ENCODE data around the gene SESN3. TPM values are rescaled to one million over a fixed set of nuclear protein-coding genes. Genes with fewer than 3 reads are reported as not detected.

Gene SESN3
- total RNA-seq, 1 experiment from 2014 or later: 4.9 TPM

GRCh38 chr11:95268391-95268790, 37.4 kb upstream of the SESN3 start:
- peaks cover 4% of the 10 kb centered on the region for H3K27me3 ChIP-seq (replicated peaks; ENCODE audit: insufficient read depth, low read depth, low read length, poor library complexity)
- BruUV-seq (replicated peaks): no TSS peak
- no peaks in the 10 kb centered on the region for H3K9me3 ChIP-seq (ENCODE audit: low read depth, low read length, poor library complexity, severe bottlenecking)
- ChIA-PET CTCF (no interaction called here), POLR2A (ENCODE audit: low non-redundant PET) (no interaction called here)
- H3K4me1 ChIP-seq (ENCODE audit: insufficient read depth, low read length, poor library complexity, severe bottlenecking): no peaks in the 10 kb centered on the region
- H3K27ac ChIP-seq (ENCODE audit: low read depth, low read length, poor library complexity, severe bottlenecking): no peak overlapping the region
- no peaks in the 10 kb centered on the region for H3K36me3 ChIP-seq (ENCODE audit: insufficient read depth, low read length, poor library complexity, severe bottlenecking)
- H3K4me3 ChIP-seq (ENCODE audit: low read depth, low read length, poor library complexity, severe bottlenecking): no peak overlapping the region
- TF ChIP-seq EZH2 (IDR thresholded peaks at IDR 0.05; ENCODE audit: borderline replicate concordance, low read depth, low read length, poor library complexity, severe bottlenecking): no peak
- TF ChIP-seq CTCF (conservative IDR thresholded peaks at IDR 0.05; ENCODE audit: low read depth, low read length): no peak
- no peak for DNase-seq (ENCODE audit: low spot score)
- intact Hi-C loops (cut with micrococcal nuclease; ENCODE audit: unreplicated experiment): no loop called here

- Histone ChIP-seq H3K27ac (ENCODE audit: low read depth, low read length, poor library complexity, severe bottlenecking) (no peak overlapping the region), H3K36me3 (ENCODE audit: insufficient read depth, low read length, poor library complexity, severe bottlenecking) (no peaks in the 10 kb centered on the region), H3K4me1 (ENCODE audit: insufficient read depth, low read length, poor library complexity, severe bottlenecking) (no peaks in the 10 kb centered on the region), H3K27me3 (replicated peaks; ENCODE audit: insufficient read depth, low read depth, low read length, poor library complexity) (peaks cover 4% of the 10 kb centered on the region), H3K9me3 (ENCODE audit: low read depth, low read length, poor library complexity, severe bottlenecking) (no peaks in the 10 kb centered on the region), H3K4me3 (ENCODE audit: low read depth, low read length, poor library complexity, severe bottlenecking) (no peak overlapping the region)
- CTCF ChIA-PET: no interaction called here
- no peak for DNase-seq (ENCODE audit: low spot score)
- no peak for TF ChIP-seq EZH2 (IDR thresholded peaks at IDR 0.05; ENCODE audit: borderline replicate concordance, low read depth, low read length, poor library complexity, severe bottlenecking)
- TF ChIP-seq CTCF (conservative IDR thresholded peaks at IDR 0.05; ENCODE audit: low read depth, low read length): no peak
- intact Hi-C loops (cut with micrococcal nuclease; ENCODE audit: unreplicated experiment): no loop called here
- no TSS peak for BruUV-seq (replicated peaks)
- POLR2A ChIA-PET (ENCODE audit: low non-redundant PET): no interaction called here
These were observed 36.7 kb upstream of the SESN3 start for GRCh38 chr11:95267601-95268213.

GRCh38 chr11:95266751-95267374, 35.9 kb upstream of the SESN3 start:
- ChIA-PET CTCF (no interaction called here), POLR2A (ENCODE audit: low non-redundant PET) (interaction anchor here (0.6 kb wide), 1 partner anchor 266 kb away, joined by 3 read pairs; no protein-coding TSS in a partner anchor)
- DNase-seq (ENCODE audit: low spot score): peak; percentile 14
- H3K27ac ChIP-seq (ENCODE audit: low read depth, low read length, poor library complexity, severe bottlenecking): no peak overlapping the region
- H3K4me1 ChIP-seq (ENCODE audit: insufficient read depth, low read length, poor library complexity, severe bottlenecking): no peaks in the 10 kb centered on the region
- H3K4me3 ChIP-seq (ENCODE audit: low read depth, low read length, poor library complexity, severe bottlenecking): no peak overlapping the region
- H3K27me3 ChIP-seq (replicated peaks; ENCODE audit: insufficient read depth, low read depth, low read length, poor library complexity): peaks cover 4% of the 10 kb centered on the region
- H3K36me3 ChIP-seq (ENCODE audit: insufficient read depth, low read length, poor library complexity, severe bottlenecking): no peaks in the 10 kb centered on the region
- BruUV-seq (replicated peaks): no TSS peak
- intact Hi-C loops (cut with micrococcal nuclease; ENCODE audit: unreplicated experiment): no loop called here
- TF ChIP-seq EZH2 (IDR thresholded peaks at IDR 0.05; ENCODE audit: borderline replicate concordance, low read depth, low read length, poor library complexity, severe bottlenecking): no peak
- TF ChIP-seq CTCF (conservative IDR thresholded peaks at IDR 0.05; ENCODE audit: low read depth, low read length): no peak
- H3K9me3 ChIP-seq (ENCODE audit: low read depth, low read length, poor library complexity, severe bottlenecking): no peaks in the 10 kb centered on the region

Data from A673 (cell line).